Endothelial cell (in vitro differentiated cells): ENCODE measurements around the gene SERINC5. TPM values are rescaled to one million over a fixed set of nuclear protein-coding genes. Genes with fewer than 3 reads are reported as not detected.

Source experiments
- DNase-seq: peaks from one replicate; pipeline ENCODE4 v3.0.0; 2021; ENCODE audit warnings: low spot score
- H3K27ac Mint-ChIP-seq: one replicate; pipeline ENCODE4 v1.8.0; 2021; ENCODE audit warnings: mixed read lengths, inconsistent platforms; ENCODE audit not compliant: unreplicated experiment
- H3K27me3 Mint-ChIP-seq: one replicate; pipeline ENCODE4 v1.8.0; 2021; ENCODE audit warnings: mild to moderate bottlenecking, moderate library complexity, mixed read lengths, inconsistent platforms; ENCODE audit not compliant: unreplicated experiment
- H3K36me3 Mint-ChIP-seq: one replicate; pipeline ENCODE4 v1.8.0; 2021; ENCODE audit warnings: mild to moderate bottlenecking, low read depth, mixed read lengths, inconsistent platforms; ENCODE audit not compliant: unreplicated experiment
- H3K4me1 Mint-ChIP-seq: one replicate; pipeline ENCODE4 v1.8.0; 2021; ENCODE audit warnings: mild to moderate bottlenecking, mixed read lengths, inconsistent platforms; ENCODE audit not compliant: unreplicated experiment
- H3K4me3 Mint-ChIP-seq: one replicate; pipeline ENCODE4 v1.8.0; 2021; ENCODE audit warnings: mild to moderate bottlenecking, mixed read lengths, inconsistent platforms; ENCODE audit not compliant: unreplicated experiment
- H3K9me3 Mint-ChIP-seq: one replicate; pipeline ENCODE4 v1.8.0; 2021; ENCODE audit warnings: mixed read lengths, inconsistent platforms; ENCODE audit not compliant: unreplicated experiment
- total RNA-seq: library from RNA; stranded (reverse); fragmentation: NEBNext Ultra II Directional; extraction: Animal tissue kit (Norgen Biotek cat#: 25700); gene quantifications from one replicate; pipeline ENCODE4 v1.2.1, GENCODE V29; 2021; ENCODE audit not compliant: unreplicated experiment
- TF ChIP-seq, protein P1 (sequence below): fragments of 200-600 bp; sonication (generic); IDR thresholded peaks from one replicate; pipeline ENCODE4 v1.5.0; 2021; ENCODE audit warnings: antibody characterized with exemption; ENCODE audit not compliant: unreplicated experiment

Gene SERINC5
- total RNA-seq, 1 donor from 2014 or later = 122 TPM

DNA sequence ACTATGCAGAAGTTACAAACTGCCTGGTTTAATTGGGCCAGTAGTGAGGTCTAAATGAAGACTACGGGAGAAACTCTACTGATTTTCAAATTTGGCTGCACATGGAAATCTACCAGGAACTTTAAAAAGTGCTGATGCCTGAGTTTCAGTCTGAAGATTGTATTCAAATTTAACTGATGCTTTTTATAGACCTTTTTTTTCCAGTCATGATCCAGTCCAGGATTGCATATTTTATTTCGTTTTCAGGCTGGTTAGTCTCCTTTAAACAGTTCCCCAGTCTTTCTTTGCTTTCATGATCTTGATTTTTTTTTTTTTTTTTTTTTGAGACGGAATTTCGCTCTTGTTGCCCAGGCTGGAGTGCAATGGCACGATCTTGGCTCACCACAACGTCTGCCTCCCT is 40.3 kb upstream of the SERINC5 start:
- Mint-ChIP-seq H3K9me3 (no peaks in the 10 kb centered on the region), H3K36me3 (peaks cover 4% of the 10 kb centered on the region), H3K4me3 (no peak overlapping the region), H3K4me1 (no peaks in the 10 kb centered on the region), H3K27me3 (no peaks in the 10 kb centered on the region), H3K27ac (no peak overlapping the region)
- DNase-seq = no peak
- TF ChIP-seq, protein P1, sequence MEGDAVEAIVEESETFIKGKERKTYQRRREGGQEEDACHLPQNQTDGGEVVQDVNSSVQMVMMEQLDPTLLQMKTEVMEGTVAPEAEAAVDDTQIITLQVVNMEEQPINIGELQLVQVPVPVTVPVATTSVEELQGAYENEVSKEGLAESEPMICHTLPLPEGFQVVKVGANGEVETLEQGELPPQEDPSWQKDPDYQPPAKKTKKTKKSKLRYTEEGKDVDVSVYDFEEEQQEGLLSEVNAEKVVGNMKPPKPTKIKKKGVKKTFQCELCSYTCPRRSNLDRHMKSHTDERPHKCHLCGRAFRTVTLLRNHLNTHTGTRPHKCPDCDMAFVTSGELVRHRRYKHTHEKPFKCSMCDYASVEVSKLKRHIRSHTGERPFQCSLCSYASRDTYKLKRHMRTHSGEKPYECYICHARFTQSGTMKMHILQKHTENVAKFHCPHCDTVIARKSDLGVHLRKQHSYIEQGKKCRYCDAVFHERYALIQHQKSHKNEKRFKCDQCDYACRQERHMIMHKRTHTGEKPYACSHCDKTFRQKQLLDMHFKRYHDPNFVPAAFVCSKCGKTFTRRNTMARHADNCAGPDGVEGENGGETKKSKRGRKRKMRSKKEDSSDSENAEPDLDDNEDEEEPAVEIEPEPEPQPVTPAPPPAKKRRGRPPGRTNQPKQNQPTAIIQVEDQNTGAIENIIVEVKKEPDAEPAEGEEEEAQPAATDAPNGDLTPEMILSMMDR = no peak

DNA sequence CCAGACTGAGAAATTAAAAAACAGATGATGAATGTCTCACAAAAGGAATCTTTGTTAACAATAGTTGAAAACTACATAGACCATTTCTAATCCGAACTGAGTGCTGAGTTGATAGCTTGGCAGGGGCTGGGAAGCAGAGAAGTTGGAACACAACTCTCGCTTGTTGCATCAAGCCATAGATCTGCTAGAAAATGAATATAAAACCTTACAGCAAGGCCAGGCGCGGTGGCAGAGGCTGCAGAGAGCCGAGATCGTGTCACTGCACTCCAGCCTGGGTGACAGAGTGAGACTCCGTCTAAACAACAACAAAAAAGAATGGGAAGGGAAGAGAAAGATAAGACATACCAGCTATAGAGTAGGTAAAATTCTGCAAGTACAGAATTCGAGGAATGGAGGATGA is 35.9 kb upstream of the SERINC5 start:
- H3K36me3 Mint-ChIP-seq = no peaks in the 10 kb centered on the region
- no peaks in the 10 kb centered on the region for H3K9me3 Mint-ChIP-seq
- H3K27me3 Mint-ChIP-seq = no peaks in the 10 kb centered on the region
- DNase-seq = no peak
- H3K4me1 Mint-ChIP-seq = no peaks in the 10 kb centered on the region
- H3K4me3 Mint-ChIP-seq = no peak overlapping the region
- TF ChIP-seq, protein P1 = no peak
- H3K27ac Mint-ChIP-seq = no peak overlapping the region

DNA sequence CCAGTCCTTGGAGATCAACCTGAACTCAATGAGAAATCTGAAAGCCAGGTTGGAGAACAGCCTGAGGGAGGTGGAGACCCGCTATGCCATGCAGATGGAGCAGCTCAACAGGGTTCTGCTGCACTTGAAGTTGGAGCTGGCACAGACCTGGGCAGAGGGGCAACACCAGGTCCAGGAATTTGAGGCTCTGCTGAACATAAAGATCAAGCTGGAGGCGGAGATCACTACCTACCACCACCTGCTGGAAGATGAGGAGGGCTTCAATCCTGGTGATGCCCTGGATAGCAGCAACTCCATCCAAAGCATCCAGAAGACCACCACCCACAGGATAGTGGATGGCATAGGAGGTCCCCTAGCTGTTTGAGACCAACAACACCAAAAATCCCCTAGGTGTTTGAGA is 33.5 kb upstream of the SERINC5 start:
- H3K4me1 Mint-ChIP-seq = no peaks in the 10 kb centered on the region
- no peaks in the 10 kb centered on the region for H3K9me3 Mint-ChIP-seq
- H3K27me3 Mint-ChIP-seq = no peaks in the 10 kb centered on the region
- no peak for DNase-seq
- no peaks in the 10 kb centered on the region for H3K36me3 Mint-ChIP-seq
- TF ChIP-seq, protein P1 = no peak
- H3K4me3 Mint-ChIP-seq = no peak overlapping the region
- H3K27ac Mint-ChIP-seq = no peak overlapping the region

DNA sequence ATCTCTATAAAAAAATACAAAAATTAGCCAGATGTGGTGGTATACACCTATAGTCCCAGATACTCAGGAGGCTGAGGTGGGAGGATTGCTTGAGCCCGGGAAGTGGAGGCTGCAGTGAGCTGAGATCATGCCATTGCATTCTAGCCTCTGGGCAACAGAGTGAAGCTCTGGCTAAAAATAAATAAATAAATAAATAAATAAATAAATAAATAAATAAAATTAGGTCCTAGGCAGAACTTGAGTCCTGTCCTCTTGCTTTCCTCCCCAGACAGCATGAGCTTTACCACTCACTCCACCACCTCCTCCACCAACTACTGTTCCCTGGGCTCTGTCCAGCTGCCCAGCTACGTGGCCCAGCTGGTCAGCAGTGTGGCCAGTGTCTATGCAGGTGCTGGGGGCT is 32.3 kb upstream of the SERINC5 start:
- no peak for DNase-seq
- TF ChIP-seq, protein P1 = no peak
- Mint-ChIP-seq H3K27me3 (no peaks in the 10 kb centered on the region), H3K4me1 (no peaks in the 10 kb centered on the region), H3K27ac (no peak overlapping the region), H3K4me3 (no peak overlapping the region), H3K9me3 (no peaks in the 10 kb centered on the region), H3K36me3 (no peaks in the 10 kb centered on the region)

DNA sequence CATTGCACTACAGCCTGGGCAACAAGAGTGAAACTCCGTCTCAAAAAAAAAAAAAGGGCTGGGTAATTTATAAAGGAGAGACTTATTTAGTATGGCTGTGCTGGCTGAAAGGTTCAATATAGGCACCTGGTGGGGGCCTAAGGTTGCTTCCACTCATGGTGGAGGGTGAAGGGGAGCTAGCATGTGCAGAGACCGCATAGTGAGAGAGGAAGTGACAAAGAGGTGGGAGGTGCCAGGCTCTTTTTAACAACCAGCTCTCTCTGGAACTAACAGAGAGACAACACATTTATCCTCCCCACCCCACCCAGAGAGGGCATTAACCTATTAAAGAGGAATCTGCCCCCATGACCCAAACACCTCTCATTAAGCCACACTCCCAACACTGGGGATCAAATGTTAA is 28.9 kb upstream of the SERINC5 start:
- Mint-ChIP-seq H3K27me3 (peaks cover 3% of the 10 kb centered on the region), H3K4me1 (no peaks in the 10 kb centered on the region), H3K27ac (no peak overlapping the region), H3K4me3 (no peak overlapping the region), H3K36me3 (no peaks in the 10 kb centered on the region), H3K9me3 (no peaks in the 10 kb centered on the region)
- TF ChIP-seq, protein P1 = no peak
- no peak for DNase-seq
